GM23248 (cell line): Measurements from ENCODE around the gene SLC36A3. TPM values are rescaled to one million over a fixed set of nuclear protein-coding genes. Genes with fewer than 3 reads are reported as not detected.

Experiments used
- DNase-seq: peaks from one replicate; pipeline ENCODE4 v3.0.0-alpha.2; 2015
- H2AFZ ChIP-seq: fragments of 200-600 bp; sonication (generic); 2 replicates; pipeline ENCODE4 v1.6.1; 2016; ENCODE audit warnings: antibody characterized with exemption
- H3F3A ChIP-seq: fragments of 200-600 bp; sonication (generic); 2 replicates; pipeline ENCODE4 v1.6.1; 2016; ENCODE audit warnings: mild to moderate bottlenecking, antibody characterized with exemption, mixed run types; ENCODE audit not compliant: insufficient read depth
- H3K27ac ChIP-seq: fragments of 200-600 bp; sonication (generic); 2 replicates; pipeline ENCODE4 v1.5.1; 2016; ENCODE audit warnings: mild to moderate bottlenecking
- H3K27me3 ChIP-seq: fragments of 200-600 bp; sonication (generic); replicated peaks from 2 replicates; pipeline ENCODE4 v1.6.1; 2016; ENCODE audit warnings: mild to moderate bottlenecking; ENCODE audit not compliant: insufficient read depth
- H3K36me3 ChIP-seq: fragments of 200-600 bp; sonication (generic); 2 replicates; pipeline ENCODE4 v1.6.1; 2016; ENCODE audit warnings: low read depth, mild to moderate bottlenecking
- H3K4me1 ChIP-seq: fragments of 200-600 bp; sonication (generic); 2 replicates; pipeline ENCODE4 v1.6.1; 2016; ENCODE audit warnings: mild to moderate bottlenecking; ENCODE audit not compliant: insufficient read depth
- H3K4me2 ChIP-seq: fragments of 200-600 bp; sonication (generic); one replicate; pipeline ENCODE4 v1.6.1; 2016; ENCODE audit warnings: mild to moderate bottlenecking; ENCODE audit not compliant: unreplicated experiment
- H3K4me3 ChIP-seq: fragments of 200-600 bp; sonication (generic); 2 replicates; pipeline ENCODE4 v1.5.1; 2016; ENCODE audit warnings: mild to moderate bottlenecking
- H3K79me2 ChIP-seq: fragments of 200-600 bp; sonication (generic); 2 replicates; pipeline ENCODE4 v1.6.1; 2016; ENCODE audit warnings: mild to moderate bottlenecking; ENCODE audit not compliant: insufficient read depth
- H3K9ac ChIP-seq: fragments of 200-600 bp; sonication (generic); 2 replicates; pipeline ENCODE4 v1.6.1; 2016; ENCODE audit warnings: mild to moderate bottlenecking
- H3K9me2 ChIP-seq: fragments of 200-600 bp; sonication (generic); 2 replicates; pipeline ENCODE4 v1.6.1; 2016; ENCODE audit warnings: mixed run types, mild to moderate bottlenecking, moderate library complexity; ENCODE audit not compliant: insufficient read depth
- H3K9me3 ChIP-seq: fragments of 200-600 bp; sonication (generic); one replicate; pipeline ENCODE4 v1.6.1; 2017; ENCODE audit warnings: low read depth
- H4K20me1 ChIP-seq: fragments of 200-600 bp; sonication (generic); 2 replicates; pipeline ENCODE4 v1.6.0; 2016; ENCODE audit not compliant: insufficient read depth
- EZH2 ChIP-seq: fragments of 200-600 bp; sonication (generic); IDR thresholded peaks from 2 replicates; pipeline ENCODE4 v1.6.1; 2018; ENCODE audit warnings: antibody characterized with exemption, mild to moderate bottlenecking; ENCODE audit not compliant: insufficient read depth, poor library complexity, severe bottlenecking
- EZH2phosphoT487 ChIP-seq: fragments of 200-600 bp; sonication (generic); IDR thresholded peaks from 2 replicates; pipeline ENCODE4 v1.6.1; 2018; ENCODE audit warnings: antibody characterized with exemption, moderate library complexity, mild to moderate bottlenecking, low read depth; ENCODE audit not compliant: insufficient read depth
- WGBS, 2 experiments: methylation state at CpG; one replicate each; pipeline ENCODE4 v1.1.6; 2015 to 2017; ENCODE audit warnings: low lambda C conversion rate in 2 of 2, low coverage in 1 of 2; ENCODE audit errors: missing lambda C conversion rate in 2 of 2; 5-methylcytosine and 5-hydroxymethylcytosine counted together
- in situ Hi-C: fragments of 300-500 bp; cut with MboI; formaldehyde crosslinking; loops from 2 replicates; pipeline ENCODE4 v1.15.0; 2020
- polyA plus RNA-seq: library from polyadenylated mRNA; unstranded; fragments of >200 nt; fragmentation: Nextera tagmentation; extraction: Ambion mirVana; gene quantifications from 2 replicates; pipeline ENCODE4 v1.2.1, GENCODE V29; 2016
- total RNA-seq: library from RNA; depleted of rRNA; stranded (reverse); fragments of >200 nt; shearing (Covaris generic); gene quantifications from 2 replicates; pipeline ENCODE4 v1.2.3, GENCODE V29; 2014

The SLC36A3 gene
- total and polyA plus RNA-seq, 2 experiments from 2014 or later: not detected

- no peaks in the 10 kb centered on the region for H3K9me3 ChIP-seq
- no peaks in the 10 kb centered on the region for H3K36me3 ChIP-seq
- H3K4me1 ChIP-seq: peaks cover 9% of the 10 kb centered on the region
- H3K27me3 ChIP-seq: no peaks in the 10 kb centered on the region
- H3K9ac ChIP-seq: no peak overlapping the region
- no peak overlapping the region for H2AFZ ChIP-seq
- H3K9me2 ChIP-seq: no peaks in the 10 kb centered on the region
- no peak overlapping the region for H3K4me3 ChIP-seq
- H3K79me2 ChIP-seq: no peaks in the 10 kb centered on the region
- no peak overlapping the region for H3K27ac ChIP-seq
- 90 to 91% methylated on average over 11 of the region's 11 CpGs for WGBS, 2 experiments
- peak; percentile 13 for DNase-seq
- in situ Hi-C loops: no loop called here
- no peaks in the 10 kb centered on the region for H4K20me1 ChIP-seq
- no peak overlapping the region for H3K4me2 ChIP-seq
- H3F3A ChIP-seq: no peaks in the 10 kb centered on the region
- TF ChIP-seq EZH2 (no peak), EZH2phosphoT487 (no peak)
These were observed 35.9 kb downstream of the SLC36A3 start for GRCh38 chr5:151267491-151268260.

- H3F3A ChIP-seq: no peaks in the 10 kb centered on the region
- 23 to 24% methylated on average over 1 of the region's 1 CpG for WGBS, 2 experiments
- peak; percentile 86 for DNase-seq
- no peaks in the 10 kb centered on the region for H3K9me3 ChIP-seq
- peak overlapping the region; percentile 50 for H3K4me2 ChIP-seq
- H3K4me1 ChIP-seq: peaks cover 9% of the 10 kb centered on the region
- no peak overlapping the region for H3K4me3 ChIP-seq
- H3K79me2 ChIP-seq: no peaks in the 10 kb centered on the region
- in situ Hi-C loops: no loop called here
- no peaks in the 10 kb centered on the region for H4K20me1 ChIP-seq
- no peak overlapping the region for H3K9ac ChIP-seq
- H3K36me3 ChIP-seq: no peaks in the 10 kb centered on the region
- H3K27ac ChIP-seq: peak overlapping the region; percentile 46
- no peaks in the 10 kb centered on the region for H3K27me3 ChIP-seq
- peak overlapping the region; percentile 64 for H2AFZ ChIP-seq
- no peak for TF ChIP-seq EZH2
- TF ChIP-seq EZH2phosphoT487: no peak
- no peaks in the 10 kb centered on the region for H3K9me2 ChIP-seq
These were observed 39.5 kb downstream of the SLC36A3 start for GRCh38 chr5:151264113-151264512.

GRCh38 chr5:151262532-151262931 lies 41.0 kb downstream of the SLC36A3 start:
- no peak for TF ChIP-seq EZH2phosphoT487
- no peak for TF ChIP-seq EZH2
- Histone ChIP-seq H3K9me2 (no peaks in the 10 kb centered on the region), H3F3A (0 out of 2 replicates have a peak, but pooled peaks cover 3% of the 10 kb centered on the region), H3K4me3 (no peak overlapping the region), H3K9me3 (no peaks in the 10 kb centered on the region), H3K27ac (no peak overlapping the region), H2AFZ (no peak overlapping the region), H3K4me2 (no peak overlapping the region), H3K27me3 (no peaks in the 10 kb centered on the region), H3K79me2 (no peaks in the 10 kb centered on the region), H3K9ac (no peak overlapping the region), H4K20me1 (no peaks in the 10 kb centered on the region), H3K36me3 (no peaks in the 10 kb centered on the region), H3K4me1 (peaks cover 18% of the 10 kb centered on the region)
- in situ Hi-C loops: no loop called here
- no peak for DNase-seq
- 77 to 92% methylated on average over 3 of the region's 3 CpGs for WGBS, 2 experiments

- Histone ChIP-seq H3K79me2 (no peaks in the 10 kb centered on the region), H3K36me3 (no peaks in the 10 kb centered on the region), H3K9me2 (no peaks in the 10 kb centered on the region), H3K27me3 (no peaks in the 10 kb centered on the region), H3F3A (0 out of 2 replicates have a peak, but pooled peaks cover 3% of the 10 kb centered on the region), H3K4me1 (peaks cover 20% of the 10 kb centered on the region), H3K9ac (no peak overlapping the region), H3K4me3 (no peak overlapping the region), H2AFZ (no peak overlapping the region), H3K9me3 (no peaks in the 10 kb centered on the region), H3K4me2 (no peak overlapping the region), H3K27ac (no peak overlapping the region), H4K20me1 (no peaks in the 10 kb centered on the region)
- 94 to 97% methylated on average over 4 of the region's 4 CpGs for WGBS, 2 experiments
- in situ Hi-C loops: no loop called here
- no peak for DNase-seq
- TF ChIP-seq EZH2phosphoT487 (no peak), EZH2 (no peak)
These were observed 43.6 kb downstream of the SLC36A3 start for GRCh38 chr5:151259931-151260330.
